GM18861 (cell line): Measurements from ENCODE around the gene WIPF2.
"Not testable (repeated sequence)": the region's sequence is repeated elsewhere in the genome, so short reads cannot be mapped to it uniquely, and the experiment has no call there.

Experiments used
- ATAC-seq: cut with Tn5 transposase; IDR thresholded peaks from one replicate; pipeline ENCODE4 v1.9.1; 2021; ENCODE audit not compliant: unreplicated experiment

WIPF2 gene

GRCh38 chr17:40191237-40192208, 27.6 kb upstream of the WIPF2 start:
- ATAC-seq = no peak

GRCh38 chr17:40192961-40193360, 26.1 kb upstream of the WIPF2 start:
- ATAC-seq = no peak

GRCh38 chr17:40194821-40195220, 24.3 kb upstream of the WIPF2 start:
- ATAC-seq = no peak

GRCh38 chr17:40197550-40197949, 21.6 kb upstream of the WIPF2 start:
- ATAC-seq = no peak

GRCh38 chr17:40197965-40198456, 21.1 kb upstream of the WIPF2 start:
- not testable (repeated sequence) for ATAC-seq

- ATAC-seq = no peak
These were observed 20.5 kb upstream of the WIPF2 start for GRCh38 chr17:40198576-40198975.

GRCh38 chr17:40203131-40203530, 16.0 kb upstream of the WIPF2 start:
- no peak for ATAC-seq

- not testable (repeated sequence) for ATAC-seq
These were observed 12.9 kb upstream of the WIPF2 start for GRCh38 chr17:40206193-40206592.

GRCh38 chr17:40209404-40210093, 9.6 kb upstream of the WIPF2 start:
- no peak for ATAC-seq

- ATAC-seq = not testable (repeated sequence)
These were observed 5.2 kb upstream of the WIPF2 start for GRCh38 chr17:40213914-40214313.

- ATAC-seq = no peak
These were observed 931 bp upstream of the WIPF2 start for GRCh38 chr17:40218006-40218739.

- no peak for ATAC-seq
These were observed 662 bp downstream of the WIPF2 start for GRCh38 chr17:40219594-40220338.

GRCh38 chr17:40224718-40225550, 5.8 kb downstream of the WIPF2 start:
- no peak for ATAC-seq

- ATAC-seq = not testable (repeated sequence)
These were observed 10.0 kb downstream of the WIPF2 start for GRCh38 chr17:40229146-40229545.

GRCh38 chr17:40230670-40231069, 11.6 kb downstream of the WIPF2 start:
- ATAC-seq = no peak

- ATAC-seq = not testable (repeated sequence)
These were observed 12.8 kb downstream of the WIPF2 start for GRCh38 chr17:40231928-40232327.

GRCh38 chr17:40241252-40241834, 22.2 kb downstream of the WIPF2 start:
- no peak for ATAC-seq

GRCh38 chr17:40242774-40243173, 23.7 kb downstream of the WIPF2 start:
- ATAC-seq = no peak

- no peak for ATAC-seq
These were observed 24.7 kb downstream of the WIPF2 start for GRCh38 chr17:40243761-40244160.
